Liver (tissue), 9 donors: ENCODE measurements around the gene TMA16. TPM values are rescaled to one million over a fixed set of nuclear protein-coding genes. Genes with fewer than 3 reads are reported as not detected.

ENCODE experiments used
- DNase-seq: peaks from one replicate; pipeline ENCODE4 v3.0.0-alpha.2; 2017; ENCODE audit warnings: low spot score
- H3K27ac ChIP-seq, 2 donors: one replicate each; pipeline ENCODE4 v1.7.0; 2013; ENCODE audit warnings: inconsistent platforms in 2 of 2, low read length in 2 of 2, control low read depth in 1 of 2, low read depth in 1 of 2, mild to moderate bottlenecking in 1 of 2
- H3K27me3 ChIP-seq, 4 donors: one replicate each; pipeline versions ENCODE4 v1.6.1 to v1.7.0; 2013; ENCODE audit warnings: low read length in 3 of 4, inconsistent platforms in 1 of 4, mild to moderate bottlenecking in 1 of 4, moderate library complexity in 1 of 4; ENCODE audit not compliant: control insufficient read depth in 4 of 4, insufficient read depth in 4 of 4
- H3K36me3 ChIP-seq, 4 donors: one replicate each; pipeline versions ENCODE4 v1.6.1 to v1.7.0; 2013; ENCODE audit warnings: low read length in 3 of 4, mild to moderate bottlenecking in 3 of 4, low read depth in 1 of 4, moderate library complexity in 1 of 4; ENCODE audit not compliant: control insufficient read depth in 4 of 4, insufficient read depth in 3 of 4
- H3K4me1 ChIP-seq, 4 donors: one replicate each; pipeline versions ENCODE4 v1.6.1 to v1.7.0; 2013; ENCODE audit warnings: low read length in 3 of 4, mild to moderate bottlenecking in 3 of 4, moderate library complexity in 1 of 4; ENCODE audit not compliant: control insufficient read depth in 4 of 4, insufficient read depth in 4 of 4
- H3K4me3 ChIP-seq, 3 donors: one replicate each; pipeline versions ENCODE4 v1.6.1 to v1.7.0; 2013; ENCODE audit warnings: low read length in 3 of 3, control low read depth in 1 of 3, low read depth in 1 of 3, mild to moderate bottlenecking in 1 of 3
- H3K9ac ChIP-seq, 2 donors: one replicate each; pipeline ENCODE4 v1.7.0; 2013; ENCODE audit warnings: low read length in 2 of 2, mild to moderate bottlenecking in 2 of 2, moderate library complexity in 2 of 2, control low read depth in 1 of 2, low read depth in 1 of 2
- H3K9me3 ChIP-seq, 4 donors: one replicate each; pipeline versions ENCODE4 v1.6.1 to v1.7.0; 2013; ENCODE audit warnings: low read length in 3 of 4; ENCODE audit not compliant: control insufficient read depth in 4 of 4
- EGR1 ChIP-seq, 2 donors: IDR thresholded peaks; 2 replicates each; pipeline ENCODE4 v1.6.1; 2016 to 2018; ENCODE audit warnings: antibody characterized with exemption in 2 of 2, low read depth in 2 of 2
- GABPA ChIP-seq, 2 donors: IDR thresholded peaks in 1 of 2; conservative IDR thresholded peaks in 1 of 2; 2 replicates each; pipeline ENCODE4 v1.6.1; 2016; ENCODE audit warnings: antibody characterized with exemption in 2 of 2, mild to moderate bottlenecking in 1 of 2, moderate library complexity in 1 of 2
- HNF4A ChIP-seq, 2 donors: conservative IDR thresholded peaks; 2 replicates each; pipeline ENCODE4 v1.6.1; 2016; ENCODE audit warnings: antibody characterized with exemption in 2 of 2, mild to moderate bottlenecking in 2 of 2
- HNF4G ChIP-seq: IDR thresholded peaks from 2 replicates; pipeline ENCODE4 v1.6.1; 2016; ENCODE audit warnings: antibody characterized with exemption
- JUND ChIP-seq, 2 donors: IDR thresholded peaks; 2 replicates each; pipeline ENCODE4 v1.6.1; 2016; ENCODE audit warnings: antibody characterized with exemption in 2 of 2
- NR2F2 ChIP-seq: IDR thresholded peaks from 2 replicates; pipeline ENCODE4 v1.6.1; 2016; ENCODE audit warnings: antibody characterized with exemption
- RAD21 ChIP-seq, 2 donors: IDR thresholded peaks; 2 replicates each; pipeline ENCODE4 v1.6.1; 2016; ENCODE audit warnings: antibody characterized with exemption in 2 of 2, mild to moderate bottlenecking in 2 of 2
- RXRA ChIP-seq, 2 donors: IDR thresholded peaks; 2 replicates each; pipeline ENCODE4 v1.6.1; 2017 to 2018; ENCODE audit warnings: antibody characterized with exemption in 2 of 2, mild to moderate bottlenecking in 1 of 2
- SP1 ChIP-seq: IDR thresholded peaks from 2 replicates; pipeline ENCODE4 v1.6.1; 2018; ENCODE audit warnings: antibody characterized with exemption, mild to moderate bottlenecking
- TAF1 ChIP-seq: conservative IDR thresholded peaks from 2 replicates; pipeline ENCODE4 v1.6.1; 2016; ENCODE audit warnings: antibody characterized with exemption, mild to moderate bottlenecking
- YY1 ChIP-seq: IDR thresholded peaks from 2 replicates; pipeline ENCODE4 v1.6.1; 2016; ENCODE audit warnings: antibody characterized with exemption, mild to moderate bottlenecking
- WGBS: extraction: QIAGEN DNeasy Blood & Tissue Kit; methylation state at CpG from one replicate; pipeline ENCODE4 v1.1.7; 2013; 5-methylcytosine and 5-hydroxymethylcytosine counted together
- polyA plus RNA-seq, 2 donors: library from polyadenylated mRNA; stranded (reverse) in 1 of 2; unstranded in 1 of 2; fragments of 200-250 nt in 1 of 2; fragments of >200 nt in 1 of 2; fragmentation: Nextera tagmentation in 1 of 2; extraction: Ambion mirVana in 1 of 2; gene quantifications; one replicate each; pipeline versions ENCODE4 v1.2.1 to v1.2.3, GENCODE V29; 2013 to 2015
- total RNA-seq, 2 donors: library from RNA; depleted of rRNA; stranded (reverse); fragments of >200 nt; gene quantifications; one replicate each; pipeline ENCODE4 v1.2.3, GENCODE V29; 2014
- TF ChIP-seq, protein P1 (sequence below): IDR thresholded peaks from 2 replicates; pipeline ENCODE4 v1.6.1; 2016; ENCODE audit warnings: antibody characterized with exemption
- TF ChIP-seq, protein P2 (sequence below): IDR thresholded peaks from 2 replicates; pipeline ENCODE4 v1.6.1; 2016; ENCODE audit warnings: antibody characterized with exemption
- TF ChIP-seq, protein P3 (sequence below): IDR thresholded peaks from 2 replicates; pipeline ENCODE4 v1.6.1; 2016; ENCODE audit warnings: antibody characterized with exemption, mild to moderate bottlenecking
- TF ChIP-seq, protein P4 (sequence below): IDR thresholded peaks from 2 replicates; pipeline ENCODE4 v1.6.1; 2016; ENCODE audit warnings: antibody characterized with exemption
- TF ChIP-seq, protein P5 (sequence below): fragments of 150-350 bp; IDR thresholded peaks from 2 replicates; pipeline ENCODE4 v1.5.1; 2017; ENCODE audit warnings: improper control_type of control experiment, low read depth, low read length; ENCODE audit not compliant: missing input control
- donor health status: healthy.
- donor health status: healthy.
- donor health status: healthy.
- donor health status: healthy.
- donor health status: healthy.

The TMA16 gene
- total and polyA plus RNA-seq, 4 donors: 7.5 to 11.1 (median 9.6) TPM

DNA sequence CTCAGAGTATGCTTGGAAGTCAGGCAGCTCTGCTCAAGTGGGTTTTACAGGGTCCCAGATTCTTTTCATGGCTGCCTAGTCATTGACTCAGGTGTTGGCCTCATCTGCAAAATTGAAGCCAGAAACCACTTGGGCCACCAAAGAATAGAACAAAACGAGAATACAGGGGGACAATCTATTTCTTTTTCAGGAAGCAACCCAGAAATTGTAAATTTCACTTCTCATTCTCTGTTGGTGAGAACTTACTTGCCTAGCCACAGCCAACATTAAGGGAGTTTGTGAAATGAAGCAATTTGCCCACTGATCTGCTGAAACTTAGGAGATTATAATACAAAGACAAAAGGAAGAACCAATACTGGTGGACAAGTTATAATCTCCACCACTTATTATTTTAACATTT lies 12.3 kb upstream of the TMA16 start:
- Histone ChIP-seq H3K9me3 (no peaks in the 10 kb centered on the region), H3K4me3 (no peak overlapping the region), H3K27ac (no peak overlapping the region), H3K27me3 (peaks cover 0 to 2% (median 0%) of the 10 kb centered on the region in 4 donors), H3K4me1 (no peaks in the 10 kb centered on the region), H3K9ac (no peak overlapping the region), H3K36me3 (no peaks in the 10 kb centered on the region)
- WGBS: 37% methylated on average over 1 of the region's 1 CpG
- DNase-seq: no peak
- TF ChIP-seq GABPA (IDR thresholded peaks at IDR 0.05 in 1 of 2, conservative IDR thresholded peaks at IDR 0.05 in 1 of 2): no peak
- TF ChIP-seq, protein P1, sequence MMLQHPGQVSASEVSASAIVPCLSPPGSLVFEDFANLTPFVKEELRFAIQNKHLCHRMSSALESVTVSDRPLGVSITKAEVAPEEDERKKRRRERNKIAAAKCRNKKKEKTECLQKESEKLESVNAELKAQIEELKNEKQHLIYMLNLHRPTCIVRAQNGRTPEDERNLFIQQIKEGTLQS: no peak
- no peak for TF ChIP-seq JUND (IDR thresholded peaks at IDR 0.05)
- TF ChIP-seq, protein P2, sequence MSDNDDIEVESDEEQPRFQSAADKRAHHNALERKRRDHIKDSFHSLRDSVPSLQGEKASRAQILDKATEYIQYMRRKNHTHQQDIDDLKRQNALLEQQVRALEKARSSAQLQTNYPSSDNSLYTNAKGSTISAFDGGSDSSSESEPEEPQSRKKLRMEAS: no peak
- TF ChIP-seq, protein P3, sequence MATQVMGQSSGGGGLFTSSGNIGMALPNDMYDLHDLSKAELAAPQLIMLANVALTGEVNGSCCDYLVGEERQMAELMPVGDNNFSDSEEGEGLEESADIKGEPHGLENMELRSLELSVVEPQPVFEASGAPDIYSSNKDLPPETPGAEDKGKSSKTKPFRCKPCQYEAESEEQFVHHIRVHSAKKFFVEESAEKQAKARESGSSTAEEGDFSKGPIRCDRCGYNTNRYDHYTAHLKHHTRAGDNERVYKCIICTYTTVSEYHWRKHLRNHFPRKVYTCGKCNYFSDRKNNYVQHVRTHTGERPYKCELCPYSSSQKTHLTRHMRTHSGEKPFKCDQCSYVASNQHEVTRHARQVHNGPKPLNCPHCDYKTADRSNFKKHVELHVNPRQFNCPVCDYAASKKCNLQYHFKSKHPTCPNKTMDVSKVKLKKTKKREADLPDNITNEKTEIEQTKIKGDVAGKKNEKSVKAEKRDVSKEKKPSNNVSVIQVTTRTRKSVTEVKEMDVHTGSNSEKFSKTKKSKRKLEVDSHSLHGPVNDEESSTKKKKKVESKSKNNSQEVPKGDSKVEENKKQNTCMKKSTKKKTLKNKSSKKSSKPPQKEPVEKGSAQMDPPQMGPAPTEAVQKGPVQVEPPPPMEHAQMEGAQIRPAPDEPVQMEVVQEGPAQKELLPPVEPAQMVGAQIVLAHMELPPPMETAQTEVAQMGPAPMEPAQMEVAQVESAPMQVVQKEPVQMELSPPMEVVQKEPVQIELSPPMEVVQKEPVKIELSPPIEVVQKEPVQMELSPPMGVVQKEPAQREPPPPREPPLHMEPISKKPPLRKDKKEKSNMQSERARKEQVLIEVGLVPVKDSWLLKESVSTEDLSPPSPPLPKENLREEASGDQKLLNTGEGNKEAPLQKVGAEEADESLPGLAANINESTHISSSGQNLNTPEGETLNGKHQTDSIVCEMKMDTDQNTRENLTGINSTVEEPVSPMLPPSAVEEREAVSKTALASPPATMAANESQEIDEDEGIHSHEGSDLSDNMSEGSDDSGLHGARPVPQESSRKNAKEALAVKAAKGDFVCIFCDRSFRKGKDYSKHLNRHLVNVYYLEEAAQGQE: no peak
- no peak for TF ChIP-seq SP1
- TF ChIP-seq, protein P4, sequence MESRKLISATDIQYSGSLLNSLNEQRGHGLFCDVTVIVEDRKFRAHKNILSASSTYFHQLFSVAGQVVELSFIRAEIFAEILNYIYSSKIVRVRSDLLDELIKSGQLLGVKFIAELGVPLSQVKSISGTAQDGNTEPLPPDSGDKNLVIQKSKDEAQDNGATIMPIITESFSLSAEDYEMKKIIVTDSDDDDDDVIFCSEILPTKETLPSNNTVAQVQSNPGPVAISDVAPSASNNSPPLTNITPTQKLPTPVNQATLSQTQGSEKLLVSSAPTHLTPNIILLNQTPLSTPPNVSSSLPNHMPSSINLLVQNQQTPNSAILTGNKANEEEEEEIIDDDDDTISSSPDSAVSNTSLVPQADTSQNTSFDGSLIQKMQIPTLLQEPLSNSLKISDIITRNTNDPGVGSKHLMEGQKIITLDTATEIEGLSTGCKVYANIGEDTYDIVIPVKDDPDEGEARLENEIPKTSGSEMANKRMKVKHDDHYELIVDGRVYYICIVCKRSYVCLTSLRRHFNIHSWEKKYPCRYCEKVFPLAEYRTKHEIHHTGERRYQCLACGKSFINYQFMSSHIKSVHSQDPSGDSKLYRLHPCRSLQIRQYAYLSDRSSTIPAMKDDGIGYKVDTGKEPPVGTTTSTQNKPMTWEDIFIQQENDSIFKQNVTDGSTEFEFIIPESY: no peak
- no peak for TF ChIP-seq RXRA (IDR thresholded peaks at IDR 0.05)
- no peak for TF ChIP-seq EGR1 (IDR thresholded peaks at IDR 0.05; ENCODE audit: low read depth in 2 of 2)
- TF ChIP-seq RAD21 (IDR thresholded peaks at IDR 0.05): no peak
- TF ChIP-seq, protein P5, sequence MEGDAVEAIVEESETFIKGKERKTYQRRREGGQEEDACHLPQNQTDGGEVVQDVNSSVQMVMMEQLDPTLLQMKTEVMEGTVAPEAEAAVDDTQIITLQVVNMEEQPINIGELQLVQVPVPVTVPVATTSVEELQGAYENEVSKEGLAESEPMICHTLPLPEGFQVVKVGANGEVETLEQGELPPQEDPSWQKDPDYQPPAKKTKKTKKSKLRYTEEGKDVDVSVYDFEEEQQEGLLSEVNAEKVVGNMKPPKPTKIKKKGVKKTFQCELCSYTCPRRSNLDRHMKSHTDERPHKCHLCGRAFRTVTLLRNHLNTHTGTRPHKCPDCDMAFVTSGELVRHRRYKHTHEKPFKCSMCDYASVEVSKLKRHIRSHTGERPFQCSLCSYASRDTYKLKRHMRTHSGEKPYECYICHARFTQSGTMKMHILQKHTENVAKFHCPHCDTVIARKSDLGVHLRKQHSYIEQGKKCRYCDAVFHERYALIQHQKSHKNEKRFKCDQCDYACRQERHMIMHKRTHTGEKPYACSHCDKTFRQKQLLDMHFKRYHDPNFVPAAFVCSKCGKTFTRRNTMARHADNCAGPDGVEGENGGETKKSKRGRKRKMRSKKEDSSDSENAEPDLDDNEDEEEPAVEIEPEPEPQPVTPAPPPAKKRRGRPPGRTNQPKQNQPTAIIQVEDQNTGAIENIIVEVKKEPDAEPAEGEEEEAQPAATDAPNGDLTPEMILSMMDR: no peak
- no peak for TF ChIP-seq TAF1
- no peak for TF ChIP-seq HNF4G
- no peak for TF ChIP-seq YY1
- TF ChIP-seq NR2F2: no peak
- TF ChIP-seq HNF4A (conservative IDR thresholded peaks at IDR 0.05): no peak

DNA sequence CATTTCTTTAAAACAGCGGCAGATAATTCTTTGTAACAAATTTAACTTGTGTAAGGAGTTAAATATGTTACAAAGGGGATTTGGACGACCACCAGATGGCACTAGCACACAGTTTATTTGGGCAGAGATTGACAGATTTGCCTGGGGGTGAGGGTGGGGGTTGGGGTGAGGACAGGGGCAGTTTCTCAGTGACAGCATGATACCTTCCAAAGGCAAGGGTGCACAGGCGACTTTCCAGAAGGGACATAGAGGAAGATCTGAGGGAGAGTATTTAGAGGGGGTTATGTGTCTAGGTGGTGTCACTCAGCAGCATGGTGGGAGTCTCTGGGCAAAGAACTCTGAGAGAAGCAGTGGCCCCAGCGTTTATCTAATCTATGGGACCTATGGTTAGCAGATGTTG lies 9.6 kb upstream of the TMA16 start:
- WGBS: 23% methylated on average over 4 of the region's 4 CpGs
- Histone ChIP-seq H3K9ac (no peak overlapping the region), H3K27me3 (no peaks in the 10 kb centered on the region), H3K4me1 (no peaks in the 10 kb centered on the region), H3K36me3 (no peaks in the 10 kb centered on the region), H3K9me3 (no peaks in the 10 kb centered on the region), H3K27ac (no peak overlapping the region), H3K4me3 (no peak overlapping the region)
- TF ChIP-seq JUND (IDR thresholded peaks at IDR 0.05) (no peak), RAD21 (IDR thresholded peaks at IDR 0.05) (peak; percentile 65 to 73), HNF4A (conservative IDR thresholded peaks at IDR 0.05) (no peak), SP1 (no peak), YY1 (no peak)
- TF ChIP-seq, protein P2: no peak
- TF ChIP-seq, protein P5: peak; percentile 48
- TF ChIP-seq, protein P1: no peak
- peak; percentile 52 for DNase-seq
